HepG2 (cell line): Measurements from ENCODE around the gene PODN. TPM values are rescaled to one million over a fixed set of nuclear protein-coding genes. Genes with fewer than 3 reads are reported as not detected.

ENCODE experiments used
- ATAC-seq: fragments of 200-7000 bp; cut with Tn5 transposase; 3 replicates; pipeline ENCODE4 v1.9.1; 2020; ENCODE audit warnings: mild to moderate bottlenecking, moderate library complexity
- BruUV-seq: library from RNA; stranded (reverse); fragments of 400-500 nt; replicated peaks from 2 replicates; lab custom pipeline; 2021; lab: Mats Ljungman, UMichigan
- CTCF ChIA-PET: fragments of 300-600 bp; formaldehyde crosslinking; extraction: SDS; loops from one replicate; lab custom pipeline; 2021; ENCODE audit warnings: low total read pairs, inconsistent platforms, low intra/inter-chr PET ratio; lab: Yijun Ruan, JAX
- POLR2A ChIA-PET: fragments of 350-600 bp; sonication (Branson Sonifier 250); formaldehyde crosslinking; loops from one replicate; lab custom pipeline; 2020; ENCODE audit warnings: antibody characterized with exemption, inconsistent platforms; lab: Yijun Ruan, JAX
- DNase-seq: peaks from one replicate; pipeline ENCODE4 v3.0.0-alpha.2; 2015; ENCODE audit warnings: low spot score
- FAIRE-seq: peaks from 3 replicates; lab custom pipeline; 2011; peaks lifted over from hg19 to GRCh38; lab: Jason Lieb, UNC
- H2AFZ ChIP-seq: one replicate; pipeline ENCODE4 v1.6.1; 2011; ENCODE audit warnings: low read length, inconsistent platforms
- H3K27ac ChIP-seq: fragments of 300-600 bp; 3 replicates; pipeline ENCODE4 v1.8.0; 2011; ENCODE audit warnings: mixed run types, mild to moderate bottlenecking, mixed read lengths, low read length, inconsistent platforms; ENCODE audit not compliant: insufficient read depth; ENCODE audit errors: extremely low read length
- H3K27me3 ChIP-seq, 2 experiments: fragments of 200-600 bp in 1 of 2; 2 replicates in 1 of 2; 3 replicates in 1 of 2; pipeline versions ENCODE4 v1.6.0 to v1.8.0; 2011; ENCODE audit warnings: low read length in 2 of 2, mild to moderate bottlenecking in 2 of 2, moderate library complexity in 2 of 2, inconsistent platforms in 1 of 2; ENCODE audit not compliant: insufficient read depth in 2 of 2, control insufficient read depth in 1 of 2
- H3K36me3 ChIP-seq, 2 experiments: fragments of 200-600 bp in 1 of 2; replicated peaks in 1 of 2; 2 replicates in 1 of 2; 3 replicates in 1 of 2; pipeline versions ENCODE4 v1.5.1 to v1.8.0; 2011; ENCODE audit warnings: low read length in 2 of 2, inconsistent platforms in 1 of 2; ENCODE audit not compliant: insufficient read depth in 2 of 2, control insufficient read depth in 1 of 2
- H3K4me1 ChIP-seq: 2 replicates; pipeline ENCODE4 v1.5.1; 2012; ENCODE audit warnings: low read length, inconsistent platforms; ENCODE audit not compliant: insufficient read depth
- H3K4me2 ChIP-seq: 2 replicates; pipeline ENCODE4 v1.6.0; 2011; ENCODE audit warnings: low read depth, low read length, inconsistent platforms
- H3K4me3 ChIP-seq, 3 experiments: fragments of 200-600 bp in 1 of 3; sonication (generic), shearing (Covaris generic) in 1 of 3; replicated peaks in 1 of 3; 2 replicates each; pipeline ENCODE4 v1.5.1; 2011 to 2016; ENCODE audit warnings: low read length in 3 of 3, inconsistent platforms in 2 of 3, low read depth in 2 of 3, mild to moderate bottlenecking in 2 of 3, control low read depth in 1 of 3, mixed read lengths in 1 of 3; ENCODE audit not compliant: insufficient read depth in 1 of 3
- H3K79me2 ChIP-seq: one replicate; pipeline ENCODE4 v1.6.1; 2011; ENCODE audit warnings: low read length, inconsistent platforms; ENCODE audit not compliant: insufficient read depth
- H3K9ac ChIP-seq: 2 replicates; pipeline ENCODE4 v1.6.0; 2011; ENCODE audit warnings: mild to moderate bottlenecking, low read depth, low read length, inconsistent platforms; ENCODE audit not compliant: insufficient read depth
- H3K9me3 ChIP-seq: 2 replicates; pipeline ENCODE4 v1.5.1; 2012; ENCODE audit warnings: mild to moderate bottlenecking, low read length
- H4K20me1 ChIP-seq: 2 replicates; pipeline ENCODE4 v1.6.0; 2011; ENCODE audit warnings: inconsistent platforms, mild to moderate bottlenecking, low read length, moderate library complexity; ENCODE audit not compliant: insufficient read depth
- FOXK1 ChIP-seq: sonication (generic); formaldehyde crosslinking; IDR thresholded peaks from 2 replicates; pipeline ENCODE4 v1.4.0; 2020; ENCODE audit warnings: low read depth, missing genetic modification reagents, borderline replicate concordance
- GABPA ChIP-seq, 2 experiments: IDR thresholded peaks; 2 replicates each; pipeline ENCODE4 v1.6.1; 2011 to 2016; ENCODE audit warnings: low read depth in 2 of 2, low read length in 1 of 2, missing biosample characterization in 1 of 2, missing genetic modification characterization in 1 of 2
- IRX3 ChIP-seq: sonication (generic); formaldehyde crosslinking; IDR thresholded peaks from 2 replicates; pipeline ENCODE4 v1.8.1; 2023; ENCODE audit warnings: mild to moderate bottlenecking, low read depth, missing genetic modification reagents, borderline replicate concordance
- MIER3 ChIP-seq: IDR thresholded peaks from 2 replicates; pipeline ENCODE4 v1.6.1; 2016; ENCODE audit warnings: missing compliant biosample characterization, borderline replicate concordance
- POLR2AphosphoS5 ChIP-seq: IDR thresholded peaks from 2 replicates; pipeline ENCODE4 v1.6.1; 2012; ENCODE audit warnings: low read depth, low read length
- REL ChIP-seq: sonication (generic); formaldehyde crosslinking; conservative IDR thresholded peaks from 2 replicates; pipeline ENCODE4 v1.8.0; 2022; ENCODE audit warnings: mild to moderate bottlenecking, missing genetic modification reagents, moderate library complexity
- THYN1 ChIP-seq: sonication (generic); formaldehyde crosslinking; IDR thresholded peaks from 2 replicates; pipeline ENCODE4 v1.8.1; 2023; ENCODE audit warnings: low read depth, mild to moderate bottlenecking, moderate library complexity, missing genetic modification reagents, borderline replicate concordance
- ZNF143 ChIP-seq: sonication (generic); formaldehyde crosslinking; IDR thresholded peaks from 2 replicates; pipeline ENCODE4 v1.4.0; 2020; ENCODE audit warnings: missing genetic modification reagents
- ZNF292 ChIP-seq: sonication (generic); formaldehyde crosslinking; IDR thresholded peaks from 2 replicates; pipeline ENCODE4 v1.8.1; 2022; ENCODE audit warnings: mild to moderate bottlenecking, low read depth, missing genetic modification reagents, borderline replicate concordance
- ZNF557 ChIP-seq: sonication (generic); formaldehyde crosslinking; IDR thresholded peaks from 2 replicates; pipeline ENCODE4 v1.4.0; 2020; ENCODE audit warnings: missing genetic modification reagents
- WGBS: methylation state at CpG from one replicate; pipeline ENCODE4 v1.1.6; 2017; ENCODE audit warnings: low lambda C conversion rate; 5-methylcytosine and 5-hydroxymethylcytosine counted together
- in situ Hi-C: cut with HindIII; loops from 2 replicates; pipeline ENCODE4 v1.10.0; 2017; ENCODE audit warnings: low pct_unique_long_range_greater_than_20kb; ENCODE audit not compliant: extremely low pct_ligation_motif_present
- intact Hi-C: fragments of 100-400 bp; cut with micrococcal nuclease; formaldehyde crosslinking; loops from one replicate; pipeline ENCODE4 v1.10.0; 2022; ENCODE audit not compliant: unreplicated experiment
- polyA plus RNA-seq, 8 experiments: library from polyadenylated mRNA; depleted of rRNA in 3 of 8; stranded (reverse) in 7 of 8; unstranded in 1 of 8; fragments of >200 nt; fragmentation: Illumina TruSeq in 4 of 8; extraction: Trizol in 4 of 8; gene quantifications; 2 replicates each; pipeline versions ENCODE4 v1.2.1 to v1.2.3, GENCODE V29; 2011 to 2016; ENCODE audit warnings: low read depth in 4 of 8, missing spikeins in 1 of 8, mixed read lengths in 1 of 8; ENCODE audit not compliant: insufficient read depth in 1 of 8
- total RNA-seq, 5 experiments: library from RNA; depleted of rRNA; stranded (reverse); fragments of >200 nt; fragmentation: Illumina TruSeq; extraction: Trizol; gene quantifications; 2 replicates each; pipeline ENCODE4 v1.2.3, GENCODE V29; 2016; ENCODE audit warnings: low read depth in 1 of 5
- TF ChIP-seq, protein P1 (sequence below): sonication (generic); formaldehyde crosslinking; conservative IDR thresholded peaks from 2 replicates; pipeline ENCODE4 v1.4.0; 2020; ENCODE audit warnings: missing genetic modification reagents
- TF ChIP-seq, protein P2 (sequence below): sonication (generic); formaldehyde crosslinking; IDR thresholded peaks from 2 replicates; pipeline ENCODE4 v1.4.0; 2020; ENCODE audit warnings: missing genetic modification reagents
- TF ChIP-seq, protein P3 (sequence below): sonication (generic); formaldehyde crosslinking; IDR thresholded peaks from 2 replicates; pipeline ENCODE4 v1.4.0; 2020; ENCODE audit warnings: mild to moderate bottlenecking, missing genetic modification reagents

The PODN gene
- total and polyA plus RNA-seq, 2 of the 13 experiments (the other 11 are each of a cell fraction or from before 2014, with no cell fraction given) = 0.13 TPM; not detected in 1

DNA sequence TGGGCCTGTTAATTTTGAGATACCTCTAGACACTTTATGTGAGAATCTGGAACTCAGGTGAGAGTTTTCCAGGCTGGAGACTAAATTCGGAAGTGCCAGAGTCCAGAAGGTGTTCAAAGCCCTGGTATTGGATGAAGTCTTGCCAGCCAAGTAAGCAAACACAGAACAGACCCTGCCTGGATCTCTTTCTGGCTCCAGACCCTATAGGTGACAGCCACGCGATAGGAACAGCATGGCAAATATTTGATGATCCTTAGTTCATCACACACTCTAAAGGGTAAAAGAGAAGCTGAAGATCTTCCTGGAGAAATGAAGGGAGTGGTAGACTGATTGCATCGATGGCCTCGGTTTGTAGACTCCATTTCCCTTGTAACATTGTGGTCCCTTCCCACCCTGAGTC lies 49.7 kb downstream of the PODN start:
- Histone ChIP-seq H3K79me2 (no peaks in the 10 kb centered on the region), H3K27me3 (peaks cover 8 to 69% of the 10 kb centered on the region in 2 experiments), H3K36me3 (no peaks in the 10 kb centered on the region), H3K9ac (peak overlapping the region; percentile 55), H4K20me1 (no peaks in the 10 kb centered on the region), H3K9me3 (no peaks in the 10 kb centered on the region; the same call in 1 of the 2 replicates), H3K4me2 (peak overlapping the region; percentile 75), H3K4me1 (peaks cover 99% of the 10 kb centered on the region), H2AFZ (no peak overlapping the region), H3K4me3 (peak overlapping the region in 2 of 3 experiments; percentile 29 to 52; a peak in 3 of 6 replicates), H3K27ac (peak overlapping the region; percentile 73)
- WGBS = 0% methylated on average over 5 of the region's 5 CpGs
- intact Hi-C loops = no loop called here
- ChIA-PET CTCF (no interaction called here), POLR2A (interaction anchor here (0.9 to 2.7 kb wide), 6 partner anchors 9 to 72 kb away, joined by 3 to 30 read pairs (median 6); no protein-coding TSS in a partner anchor)
- in situ Hi-C loops = no loop called here
- no TSS peak for BruUV-seq
- no peak for ATAC-seq
- FAIRE-seq = peak; percentile 40
- DNase-seq = peak; percentile 35
- no peak for TF ChIP-seq ZNF557 (CRISPR knock-in tag)
- no peak for TF ChIP-seq POLR2AphosphoS5
- TF ChIP-seq ZNF143 (CRISPR knock-in tag) = no peak
- TF ChIP-seq, protein P1, sequence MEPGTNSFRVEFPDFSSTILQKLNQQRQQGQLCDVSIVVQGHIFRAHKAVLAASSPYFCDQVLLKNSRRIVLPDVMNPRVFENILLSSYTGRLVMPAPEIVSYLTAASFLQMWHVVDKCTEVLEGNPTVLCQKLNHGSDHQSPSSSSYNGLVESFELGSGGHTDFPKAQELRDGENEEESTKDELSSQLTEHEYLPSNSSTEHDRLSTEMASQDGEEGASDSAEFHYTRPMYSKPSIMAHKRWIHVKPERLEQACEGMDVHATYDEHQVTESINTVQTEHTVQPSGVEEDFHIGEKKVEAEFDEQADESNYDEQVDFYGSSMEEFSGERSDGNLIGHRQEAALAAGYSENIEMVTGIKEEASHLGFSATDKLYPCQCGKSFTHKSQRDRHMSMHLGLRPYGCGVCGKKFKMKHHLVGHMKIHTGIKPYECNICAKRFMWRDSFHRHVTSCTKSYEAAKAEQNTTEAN = no peak
- no peak for TF ChIP-seq THYN1
- peak; percentile 2; the same call in 1 of the 2 replicates for TF ChIP-seq FOXK1
- TF ChIP-seq ZNF292 (CRISPR knock-in tag) = no peak
- no peak for TF ChIP-seq MIER3 (CRISPR knock-in tag)
- TF ChIP-seq, protein P2, sequence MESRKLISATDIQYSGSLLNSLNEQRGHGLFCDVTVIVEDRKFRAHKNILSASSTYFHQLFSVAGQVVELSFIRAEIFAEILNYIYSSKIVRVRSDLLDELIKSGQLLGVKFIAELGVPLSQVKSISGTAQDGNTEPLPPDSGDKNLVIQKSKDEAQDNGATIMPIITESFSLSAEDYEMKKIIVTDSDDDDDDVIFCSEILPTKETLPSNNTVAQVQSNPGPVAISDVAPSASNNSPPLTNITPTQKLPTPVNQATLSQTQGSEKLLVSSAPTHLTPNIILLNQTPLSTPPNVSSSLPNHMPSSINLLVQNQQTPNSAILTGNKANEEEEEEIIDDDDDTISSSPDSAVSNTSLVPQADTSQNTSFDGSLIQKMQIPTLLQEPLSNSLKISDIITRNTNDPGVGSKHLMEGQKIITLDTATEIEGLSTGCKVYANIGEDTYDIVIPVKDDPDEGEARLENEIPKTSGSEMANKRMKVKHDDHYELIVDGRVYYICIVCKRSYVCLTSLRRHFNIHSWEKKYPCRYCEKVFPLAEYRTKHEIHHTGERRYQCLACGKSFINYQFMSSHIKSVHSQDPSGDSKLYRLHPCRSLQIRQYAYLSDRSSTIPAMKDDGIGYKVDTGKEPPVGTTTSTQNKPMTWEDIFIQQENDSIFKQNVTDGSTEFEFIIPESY (CRISPR knock-in tag) = no peak
- TF ChIP-seq REL = no peak
- TF ChIP-seq GABPA (IDR thresholded peaks at IDR 0.05; ENCODE audit: low read depth, low read length) = no peak
- no peak for TF ChIP-seq GABPA (CRISPR knock-in tag; IDR thresholded peaks at IDR 0.05; ENCODE audit: low read depth)
- TF ChIP-seq IRX3 (CRISPR knock-in tag) = no peak
- TF ChIP-seq, protein P3, sequence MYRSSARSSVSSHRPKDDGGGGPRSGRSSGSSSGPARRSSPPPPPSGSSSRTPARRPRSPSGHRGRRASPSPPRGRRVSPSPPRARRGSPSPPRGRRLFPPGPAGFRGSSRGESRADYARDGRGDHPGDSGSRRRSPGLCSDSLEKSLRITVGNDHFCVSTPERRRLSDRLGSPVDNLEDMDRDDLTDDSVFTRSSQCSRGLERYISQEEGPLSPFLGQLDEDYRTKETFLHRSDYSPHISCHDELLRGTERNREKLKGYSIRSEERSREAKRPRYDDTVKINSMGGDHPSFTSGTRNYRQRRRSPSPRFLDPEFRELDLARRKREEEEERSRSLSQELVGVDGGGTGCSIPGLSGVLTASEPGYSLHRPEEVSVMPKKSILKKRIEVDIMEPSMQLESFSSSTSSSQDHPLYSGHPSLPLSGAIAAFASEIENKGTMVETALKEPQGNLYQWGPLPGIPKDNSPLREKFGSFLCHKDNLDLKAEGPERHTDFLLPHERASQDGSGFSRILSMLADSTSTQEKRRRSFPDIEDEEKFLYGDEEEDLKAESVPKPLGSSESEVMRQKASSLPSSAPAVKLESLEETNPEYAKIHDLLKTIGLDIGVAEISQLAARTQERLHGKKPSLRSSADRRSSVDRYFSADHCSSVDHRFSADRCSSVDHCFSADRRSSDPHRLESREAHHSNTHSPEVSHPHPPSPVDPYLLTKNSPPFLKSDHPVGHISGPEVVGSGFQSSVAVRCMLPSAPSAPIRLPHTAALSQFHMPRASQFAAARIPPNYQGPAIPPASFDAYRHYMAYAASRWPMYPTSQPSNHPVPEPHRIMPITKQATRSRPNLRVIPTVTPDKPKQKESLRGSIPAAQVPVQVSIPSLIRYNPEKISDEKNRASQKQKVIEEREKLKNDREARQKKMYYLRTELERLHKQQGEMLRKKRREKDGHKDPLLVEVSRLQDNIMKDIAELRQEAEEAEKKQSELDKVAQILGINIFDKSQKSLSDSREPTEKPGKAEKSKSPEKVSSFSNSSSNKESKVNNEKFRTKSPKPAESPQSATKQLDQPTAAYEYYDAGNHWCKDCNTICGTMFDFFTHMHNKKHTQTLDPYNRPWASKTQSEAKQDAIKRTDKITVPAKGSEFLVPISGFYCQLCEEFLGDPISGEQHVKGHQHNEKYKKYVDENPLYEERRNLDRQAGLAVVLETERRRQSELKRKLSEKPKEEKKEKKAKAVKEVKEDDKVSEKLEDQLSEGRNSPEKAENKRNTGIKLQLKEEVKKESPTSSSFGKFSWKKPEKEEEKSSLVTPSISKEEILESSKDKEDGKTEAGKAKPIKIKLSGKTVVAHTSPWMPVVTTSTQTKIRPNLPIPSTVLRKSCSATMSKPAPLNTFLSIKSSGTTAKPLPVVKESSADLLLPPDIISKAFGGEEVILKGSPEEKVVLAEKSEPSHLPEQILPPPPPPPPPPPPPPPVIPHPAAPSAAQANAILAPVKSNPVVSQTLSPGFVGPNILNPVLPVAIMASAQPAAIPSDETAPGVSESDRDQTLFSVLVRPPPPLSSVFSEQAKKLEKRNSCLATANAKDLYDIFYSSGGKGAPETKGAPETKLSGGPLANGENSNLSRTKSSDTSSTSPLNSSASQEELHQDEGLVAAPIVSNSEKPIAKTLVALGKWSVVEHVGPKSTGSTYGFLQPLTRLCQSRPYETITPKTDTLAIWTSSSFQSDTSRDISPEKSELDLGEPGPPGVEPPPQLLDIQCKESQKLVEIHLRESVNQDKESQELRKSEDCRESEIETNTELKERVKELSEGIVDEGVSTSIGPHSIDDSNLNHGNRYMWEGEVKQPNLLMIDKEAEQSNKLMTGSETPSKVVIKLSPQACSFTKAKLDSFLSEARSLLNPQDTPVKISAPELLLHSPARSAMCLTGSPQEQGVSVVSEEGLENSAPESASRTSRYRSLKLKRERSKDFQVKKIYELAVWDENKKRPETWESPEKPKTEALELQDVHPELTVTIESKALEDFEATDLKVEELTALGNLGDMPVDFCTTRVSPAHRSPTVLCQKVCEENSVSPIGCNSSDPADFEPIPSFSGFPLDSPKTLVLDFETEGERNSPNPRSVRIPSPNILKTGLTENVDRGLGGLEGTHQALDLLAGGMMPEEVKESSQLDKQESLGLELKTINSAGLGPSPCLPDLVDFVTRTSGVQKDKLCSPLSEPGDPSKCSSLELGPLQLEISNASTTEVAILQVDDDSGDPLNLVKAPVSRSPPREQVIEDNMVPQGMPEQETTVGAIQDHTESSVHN = no peak
